HEK293 (cell line): ENCODE measurements around the gene FAM241A.

Experiments used
- CTCF ChIA-PET: fragments of 350-600 bp; formaldehyde crosslinking; extraction: SDS; loops from one replicate; lab custom pipeline; 2021; ENCODE audit warnings: antibody characterized with exemption; lab: Yijun Ruan, JAX
- POLR2A ChIA-PET: fragments of 300-600 bp; formaldehyde crosslinking; extraction: SDS; loops from one replicate; lab custom pipeline; 2020; ENCODE audit warnings: antibody characterized with exemption, inconsistent platforms; lab: Yijun Ruan, JAX
- H3K27ac ChIP-seq: fragments of 200-500 bp; sonication (Bioruptor generic); 2 replicates; pipeline ENCODE4 v1.5.1; 2014; ENCODE audit warnings: low read depth, low read length, control low read depth, inconsistent platforms; ENCODE audit errors: extremely low read depth
- H3K36me3 ChIP-seq, 2 experiments: fragments of 200-500 bp in 1 of 2; sonication (Bioruptor generic) in 1 of 2; 1 replicate in 1 of 2; 2 replicates in 1 of 2; pipeline ENCODE4 v1.5.1; 2014 to 2017; ENCODE audit warnings: inconsistent platforms in 2 of 2, low read length in 2 of 2; ENCODE audit not compliant: control insufficient read depth in 2 of 2, insufficient read depth in 1 of 2
- H3K4me1 ChIP-seq: fragments of 200-500 bp; sonication (Bioruptor generic); 2 replicates; pipeline ENCODE4 v1.5.1; 2014; ENCODE audit warnings: mild to moderate bottlenecking, low read length, inconsistent platforms; ENCODE audit not compliant: control insufficient read depth, insufficient read depth
- H3K4me3 ChIP-seq: 2 replicates; pipeline ENCODE4 v1.5.1; 2011; ENCODE audit warnings: low read depth, mild to moderate bottlenecking, control low read depth, low read length, moderate library complexity
- H3K9me3 ChIP-seq: fragments of 200-500 bp; sonication (Bioruptor generic); 2 replicates; pipeline ENCODE4 v1.5.1; 2014; ENCODE audit warnings: low read depth, low read length, inconsistent platforms; ENCODE audit not compliant: control insufficient read depth, insufficient read depth
- EGR2 ChIP-seq: fragments of 450-650 bp; formaldehyde crosslinking; IDR thresholded peaks from 2 replicates; pipeline ENCODE4 v1.5.1; 2016; ENCODE audit warnings: low read depth, missing biosample characterization, missing genetic modification characterization
- HOXC10 ChIP-seq: sonication (generic); formaldehyde crosslinking; IDR thresholded peaks from 2 replicates; pipeline ENCODE4 v1.8.1; 2023; ENCODE audit warnings: mild to moderate bottlenecking, missing genetic modification reagents
- IKZF3 ChIP-seq: fragments of 450-650 bp; IDR thresholded peaks from 2 replicates; pipeline ENCODE4 v1.5.0; 2018; ENCODE audit warnings: missing biosample characterization, mild to moderate bottlenecking, missing genetic modification characterization, moderate library complexity
- MEIS1 ChIP-seq: sonication (generic); formaldehyde crosslinking; IDR thresholded peaks from 2 replicates; pipeline ENCODE4 v1.8.1; 2022; ENCODE audit warnings: missing genetic modification reagents, mild to moderate bottlenecking, borderline replicate concordance
- SCRT1 ChIP-seq: fragments of 450-650 bp; formaldehyde crosslinking; IDR thresholded peaks from 2 replicates; pipeline ENCODE4 v1.5.1; 2016; ENCODE audit warnings: missing biosample characterization, missing genetic modification characterization, borderline replicate concordance
- TCF7L2 ChIP-seq: IDR thresholded peaks from 2 replicates; pipeline ENCODE4 v1.6.1; 2011; ENCODE audit warnings: low read depth, mild to moderate bottlenecking, inconsistent platforms, low read length, moderate library complexity, borderline replicate concordance
- TRIM28 ChIP-seq: IDR thresholded peaks from 2 replicates; pipeline ENCODE4 v1.6.1; 2011; ENCODE audit warnings: low read length, control low read depth, borderline replicate concordance
- ZBTB17 ChIP-seq: fragments of 450-650 bp; formaldehyde crosslinking; IDR thresholded peaks from 2 replicates; pipeline ENCODE4 v1.5.1; 2016; ENCODE audit warnings: missing biosample characterization, missing genetic modification characterization
- ZBTB48 ChIP-seq: fragments of 450-650 bp; formaldehyde crosslinking; IDR thresholded peaks from 2 replicates; pipeline ENCODE4 v1.5.1; 2016; ENCODE audit warnings: missing biosample characterization, missing genetic modification characterization
- ZFHX2 ChIP-seq: fragments of 450-650 bp; formaldehyde crosslinking; conservative IDR thresholded peaks from 2 replicates; pipeline ENCODE4 v1.5.1; 2016; ENCODE audit warnings: missing biosample characterization, missing genetic modification characterization
- ZFP41 ChIP-seq: fragments of 450-650 bp; formaldehyde crosslinking; IDR thresholded peaks from 2 replicates; pipeline ENCODE4 v1.5.1; 2016; ENCODE audit warnings: missing biosample characterization, missing genetic modification characterization, borderline replicate concordance
- ZNF112 ChIP-seq: fragments of 450-650 bp; formaldehyde crosslinking; IDR thresholded peaks from 2 replicates; pipeline ENCODE4 v1.5.0; 2017; ENCODE audit warnings: missing biosample characterization, missing genetic modification characterization
- ZNF324 ChIP-seq: fragments of 450-650 bp; formaldehyde crosslinking; IDR thresholded peaks from 2 replicates; pipeline ENCODE4 v1.5.1; 2016; ENCODE audit warnings: missing biosample characterization, missing genetic modification characterization
- ZNF335 ChIP-seq: fragments of 450-650 bp; formaldehyde crosslinking; conservative IDR thresholded peaks from 2 replicates; pipeline ENCODE4 v1.5.1; 2016; ENCODE audit warnings: missing biosample characterization, missing genetic modification characterization
- ZNF521 ChIP-seq: fragments of 450-650 bp; formaldehyde crosslinking; IDR thresholded peaks from 2 replicates; pipeline ENCODE4 v1.5.1; 2017; ENCODE audit warnings: missing biosample characterization, mild to moderate bottlenecking, missing genetic modification characterization
- ZNF530 ChIP-seq: fragments of 450-650 bp; formaldehyde crosslinking; IDR thresholded peaks from 2 replicates; pipeline ENCODE4 v1.5.1; 2016; ENCODE audit warnings: low read depth, missing biosample characterization, missing genetic modification characterization
- ZNF555 ChIP-seq: fragments of 450-650 bp; formaldehyde crosslinking; conservative IDR thresholded peaks from 2 replicates; pipeline ENCODE4 v1.5.1; 2017; ENCODE audit warnings: missing biosample characterization, mild to moderate bottlenecking, missing genetic modification characterization, inconsistent platforms
- ZNF654 ChIP-seq: fragments of 450-650 bp; formaldehyde crosslinking; IDR thresholded peaks from 2 replicates; pipeline ENCODE4 v1.5.1; 2016; ENCODE audit warnings: low read depth, missing biosample characterization, missing genetic modification characterization
- ZNF776 ChIP-seq: fragments of 450-650 bp; formaldehyde crosslinking; IDR thresholded peaks from 2 replicates; pipeline ENCODE4 v1.5.0; 2017; ENCODE audit warnings: missing biosample characterization, missing genetic modification characterization, borderline replicate concordance
- ZNF791 ChIP-seq: fragments of 450-650 bp; formaldehyde crosslinking; IDR thresholded peaks from 2 replicates; pipeline ENCODE4 v1.5.1; 2016; ENCODE audit warnings: missing biosample characterization, missing genetic modification characterization
- TF ChIP-seq, protein P1 (sequence below): fragments of 450-650 bp; formaldehyde crosslinking; IDR thresholded peaks from 2 replicates; pipeline ENCODE4 v1.5.1; 2016; ENCODE audit warnings: missing biosample characterization, missing genetic modification characterization, low read depth
- TF ChIP-seq, protein P2 (sequence below): fragments of 450-650 bp; formaldehyde crosslinking; IDR thresholded peaks from 2 replicates; pipeline ENCODE4 v1.5.1; 2016; ENCODE audit warnings: missing biosample characterization, missing genetic modification characterization
- TF ChIP-seq, protein P3 (sequence below): fragments of 450-650 bp; formaldehyde crosslinking; IDR thresholded peaks from 2 replicates; pipeline ENCODE4 v1.5.1; 2016; ENCODE audit warnings: missing biosample characterization, missing genetic modification characterization

Gene FAM241A

DNA sequence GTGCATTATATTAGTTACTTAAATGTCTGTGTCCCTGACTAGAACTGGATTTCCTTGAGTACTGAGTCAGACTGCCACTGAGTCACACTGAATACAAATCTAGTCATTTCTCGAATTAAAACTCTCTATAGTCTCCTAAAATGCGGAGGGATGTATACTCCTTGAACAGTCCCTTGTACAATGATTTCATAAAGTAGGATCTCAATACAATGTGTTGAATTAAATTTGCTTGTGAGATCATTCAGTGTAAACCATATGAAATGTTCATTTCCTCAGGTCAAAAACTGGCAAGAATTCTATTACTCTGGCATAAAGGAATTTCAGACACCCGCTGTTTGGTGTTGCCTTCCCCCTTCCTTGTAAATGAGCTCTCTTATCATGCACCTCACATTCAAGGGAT is 17.5 kb upstream of the FAM241A start:
- Histone ChIP-seq H3K4me1 (peaks cover 7% of the 10 kb centered on the region; the same call in 1 of the 2 replicates), H3K9me3 (no peaks in the 10 kb centered on the region)
- TF ChIP-seq ZNF521 (tag by site-specific recombination) (no peak), TRIM28 (no peak), ZFP41 (tag by site-specific recombination) (no peak), ZNF791 (tag by site-specific recombination) (no peak)
- TF ChIP-seq, all 188 proteins: peak for 0
- no peak overlapping the region for H3K27ac ChIP-seq
- ChIA-PET POLR2A (no interaction called here), CTCF (interaction anchor here (0.7 kb wide), 1 partner anchor 335 kb away, joined by 5 read pairs; no protein-coding TSS in a partner anchor)
- no peaks in the 10 kb centered on the region for H3K36me3 ChIP-seq
- no peak overlapping the region for H3K4me3 ChIP-seq

DNA sequence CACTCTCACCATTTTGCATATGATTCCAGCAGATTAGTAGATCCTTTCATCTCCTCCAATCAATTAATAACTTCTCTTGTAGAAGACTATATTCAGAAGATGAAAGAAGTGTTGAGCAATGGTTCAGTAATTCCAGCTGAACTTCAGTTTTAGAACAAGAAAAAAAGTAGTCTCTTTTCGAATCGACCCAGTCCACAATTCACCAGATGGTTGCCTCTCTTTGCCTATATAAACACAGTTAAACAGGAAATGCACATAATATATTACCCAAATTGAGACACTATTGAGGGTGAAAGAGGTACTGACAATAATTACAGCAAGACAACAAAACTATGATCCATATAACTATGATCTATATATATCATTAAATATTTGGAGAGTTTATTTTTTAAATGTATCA is 16.8 kb upstream of the FAM241A start:
- H3K36me3 ChIP-seq: no peaks in the 10 kb centered on the region
- CTCF ChIA-PET: no interaction called here
- peaks cover 7% of the 10 kb centered on the region; the same call in 1 of the 2 replicates for H3K4me1 ChIP-seq
- no peaks in the 10 kb centered on the region for H3K9me3 ChIP-seq
- H3K27ac ChIP-seq: no peak overlapping the region
- no peak overlapping the region for H3K4me3 ChIP-seq
- no peak for TF ChIP-seq MEIS1 (CRISPR knock-in tag)
- no peak for TF ChIP-seq IKZF3 (tag by site-specific recombination)
- TF ChIP-seq ZNF112: no peak
- TF ChIP-seq TCF7L2: no peak
- TF ChIP-seq ZNF555 (tag by site-specific recombination): no peak
- no peak for TF ChIP-seq ZBTB48 (tag by site-specific recombination)
- TF ChIP-seq, protein P1, sequence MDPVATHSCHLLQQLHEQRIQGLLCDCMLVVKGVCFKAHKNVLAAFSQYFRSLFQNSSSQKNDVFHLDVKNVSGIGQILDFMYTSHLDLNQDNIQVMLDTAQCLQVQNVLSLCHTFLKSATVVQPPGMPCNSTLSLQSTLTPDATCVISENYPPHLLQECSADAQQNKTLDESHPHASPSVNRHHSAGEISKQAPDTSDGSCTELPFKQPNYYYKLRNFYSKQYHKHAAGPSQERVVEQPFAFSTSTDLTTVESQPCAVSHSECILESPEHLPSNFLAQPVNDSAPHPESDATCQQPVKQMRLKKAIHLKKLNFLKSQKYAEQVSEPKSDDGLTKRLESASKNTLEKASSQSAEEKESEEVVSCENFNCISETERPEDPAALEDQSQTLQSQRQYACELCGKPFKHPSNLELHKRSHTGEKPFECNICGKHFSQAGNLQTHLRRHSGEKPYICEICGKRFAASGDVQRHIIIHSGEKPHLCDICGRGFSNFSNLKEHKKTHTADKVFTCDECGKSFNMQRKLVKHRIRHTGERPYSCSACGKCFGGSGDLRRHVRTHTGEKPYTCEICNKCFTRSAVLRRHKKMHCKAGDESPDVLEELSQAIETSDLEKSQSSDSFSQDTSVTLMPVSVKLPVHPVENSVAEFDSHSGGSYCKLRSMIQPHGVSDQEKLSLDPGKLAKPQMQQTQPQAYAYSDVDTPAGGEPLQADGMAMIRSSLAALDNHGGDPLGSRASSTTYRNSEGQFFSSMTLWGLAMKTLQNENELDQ: no peak
- TF ChIP-seq, protein P2, sequence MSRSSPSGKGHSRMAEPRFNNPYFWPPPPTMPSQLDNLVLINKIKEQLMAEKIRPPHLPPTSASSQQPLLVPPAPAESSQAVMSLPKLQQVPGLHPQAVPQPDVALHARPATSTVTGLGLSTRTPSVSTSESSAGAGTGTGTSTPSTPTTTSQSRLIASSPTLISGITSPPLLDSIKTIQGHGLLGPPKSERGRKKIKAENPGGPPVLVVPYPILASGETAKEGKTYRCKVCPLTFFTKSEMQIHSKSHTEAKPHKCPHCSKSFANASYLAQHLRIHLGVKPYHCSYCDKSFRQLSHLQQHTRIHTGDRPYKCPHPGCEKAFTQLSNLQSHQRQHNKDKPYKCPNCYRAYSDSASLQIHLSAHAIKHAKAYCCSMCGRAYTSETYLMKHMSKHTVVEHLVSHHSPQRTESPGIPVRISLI (tag by site-specific recombination): no peak
- no peak for TF ChIP-seq EGR2 (tag by site-specific recombination)
- TF ChIP-seq ZNF776 (tag by site-specific recombination): no peak
- no peak for TF ChIP-seq HOXC10 (CRISPR knock-in tag)
- TF ChIP-seq ZNF530 (tag by site-specific recombination): no peak
- TF ChIP-seq SCRT1 (tag by site-specific recombination): no peak
- TF ChIP-seq ZNF654 (tag by site-specific recombination): no peak
- TF ChIP-seq, all 188 proteins: peak for 0
- POLR2A ChIA-PET: no interaction called here

DNA sequence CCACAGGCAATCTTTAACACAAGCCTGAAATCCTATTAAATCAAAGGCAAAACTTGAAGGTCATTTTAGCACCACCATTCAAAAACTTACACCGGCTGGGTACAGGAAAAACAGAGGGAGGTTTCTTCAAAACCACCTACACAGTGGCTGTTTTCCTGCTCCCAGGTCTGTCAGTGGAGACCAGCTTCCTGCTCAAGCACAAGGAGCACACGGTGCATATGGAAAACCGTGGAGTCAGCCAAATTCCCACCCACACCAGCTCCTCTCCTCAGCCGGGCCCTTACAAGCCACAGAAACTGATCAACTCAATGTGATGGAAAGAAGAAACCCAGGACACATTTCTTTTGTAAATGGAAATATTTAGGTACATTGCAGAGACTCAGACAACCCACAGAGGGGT is 14.3 kb upstream of the FAM241A start:
- Histone ChIP-seq H3K36me3 (no peaks in the 10 kb centered on the region), H3K27ac (no peak overlapping the region), H3K9me3 (no peaks in the 10 kb centered on the region), H3K4me1 (peaks cover 7% of the 10 kb centered on the region; the same call in 1 of the 2 replicates), H3K4me3 (no peak overlapping the region)
- CTCF ChIA-PET: interaction anchor here (0.7 to 1.6 kb wide), 3 partner anchors 12 to 474 kb away, joined by 4 to 7 read pairs (median 5); no protein-coding TSS in a partner anchor
- POLR2A ChIA-PET: no interaction called here
- TF ChIP-seq ZBTB17 (tag by site-specific recombination) (peak; percentile 51), ZNF335 (tag by site-specific recombination) (0 out of 2 replicates have a peak, but pooled peaks have one; percentile 23), ZFHX2 (tag by site-specific recombination) (peak; percentile 55), ZNF324 (tag by site-specific recombination) (no peak), EGR2 (tag by site-specific recombination) (peak; percentile 34; the same call in 1 of the 2 replicates)
- TF ChIP-seq, protein P3, sequence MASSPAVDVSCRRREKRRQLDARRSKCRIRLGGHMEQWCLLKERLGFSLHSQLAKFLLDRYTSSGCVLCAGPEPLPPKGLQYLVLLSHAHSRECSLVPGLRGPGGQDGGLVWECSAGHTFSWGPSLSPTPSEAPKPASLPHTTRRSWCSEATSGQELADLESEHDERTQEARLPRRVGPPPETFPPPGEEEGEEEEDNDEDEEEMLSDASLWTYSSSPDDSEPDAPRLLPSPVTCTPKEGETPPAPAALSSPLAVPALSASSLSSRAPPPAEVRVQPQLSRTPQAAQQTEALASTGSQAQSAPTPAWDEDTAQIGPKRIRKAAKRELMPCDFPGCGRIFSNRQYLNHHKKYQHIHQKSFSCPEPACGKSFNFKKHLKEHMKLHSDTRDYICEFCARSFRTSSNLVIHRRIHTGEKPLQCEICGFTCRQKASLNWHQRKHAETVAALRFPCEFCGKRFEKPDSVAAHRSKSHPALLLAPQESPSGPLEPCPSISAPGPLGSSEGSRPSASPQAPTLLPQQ: no peak
